GM18517 (cell line): ENCODE data around the gene BMI1.
"Not testable (repeated sequence)": the region's sequence is repeated elsewhere in the genome, so short reads cannot be mapped to it uniquely, and the experiment has no call there.

ENCODE experiments used
- ATAC-seq: cut with Tn5 transposase; IDR thresholded peaks from one replicate; pipeline ENCODE4 v1.9.1; 2021; ENCODE audit warnings: mild to moderate bottlenecking, moderate library complexity; ENCODE audit not compliant: unreplicated experiment

The BMI1 gene

GRCh38 chr10:22320591-22321155 is at the start of gene BMI1:
BMI1 (plus strand) TSS chr10:22321099; CDS start chr10:22326450, 5,351 bp downstream.
- no peak for ATAC-seq

- ATAC-seq, result no peak
Observed at GRCh38 chr10:22271786-22272185, 49.1 kb upstream of the BMI1 start.

- ATAC-seq, result no peak
Observed at GRCh38 chr10:22278441-22278782, 42.5 kb upstream of the BMI1 start.

GRCh38 chr10:22280078-22280477 is 40.8 kb upstream of the BMI1 start:
- no peak for ATAC-seq

GRCh38 chr10:22285130-22285529 is 35.8 kb upstream of the BMI1 start:
- no peak for ATAC-seq

- no peak for ATAC-seq
Observed at GRCh38 chr10:22293747-22294404, 27.0 kb upstream of the BMI1 start.

- ATAC-seq, result no peak
Observed at GRCh38 chr10:22294694-22295093, 26.2 kb upstream of the BMI1 start.

GRCh38 chr10:22301193-22301592 is 19.7 kb upstream of the BMI1 start:
- ATAC-seq, result no peak

GRCh38 chr10:22303461-22303860 is 17.4 kb upstream of the BMI1 start:
- ATAC-seq, result no peak

- ATAC-seq, result no peak
Observed at GRCh38 chr10:22305721-22306120, 15.2 kb upstream of the BMI1 start.

- peak; percentile 98 for ATAC-seq
Observed at GRCh38 chr10:22308390-22308789, 12.5 kb upstream of the BMI1 start.

GRCh38 chr10:22309180-22310000 is 11.5 kb upstream of the BMI1 start:
- no peak for ATAC-seq

GRCh38 chr10:22310012-22310411 is 10.9 kb upstream of the BMI1 start:
- ATAC-seq, result not testable (repeated sequence)

- no peak for ATAC-seq
Observed at GRCh38 chr10:22310928-22311327, 10.0 kb upstream of the BMI1 start.

- no peak for ATAC-seq
Observed at GRCh38 chr10:22314852-22315251, 6.0 kb upstream of the BMI1 start.

- peak; percentile 21 for ATAC-seq
Observed at GRCh38 chr10:22315455-22316285, 5.2 kb upstream of the BMI1 start.

GRCh38 chr10:22316286-22317075 is 4.4 kb upstream of the BMI1 start, which contains the start of gene COMMD3:
COMMD3 (plus strand) TSS chr10:22316388; CDS start chr10:22316418, 30 bp downstream.
- peak; percentile 59 for ATAC-seq

- ATAC-seq, result peak; percentile 38
Observed at GRCh38 chr10:22317076-22317370, 3.9 kb upstream of the BMI1 start.

GRCh38 chr10:22317771-22318565 is 2.9 kb upstream of the BMI1 start:
- no peak for ATAC-seq

GRCh38 chr10:22318772-22319171 is 2.1 kb upstream of the BMI1 start:
- ATAC-seq, result no peak
